H9 (cell line): ENCODE measurements around the gene PIBF1. TPM values are rescaled to one million over a fixed set of nuclear protein-coding genes. Genes with fewer than 3 reads are reported as not detected.

Experiments used
- DNase-seq: peaks from one replicate; pipeline ENCODE4 v3.0.0-alpha.2; 2017
- H2AFZ ChIP-seq: one replicate; pipeline ENCODE4 v1.6.1; 2013; ENCODE audit warnings: mild to moderate bottlenecking, low read length, control low read depth, moderate library complexity
- H2AK5ac ChIP-seq: 2 replicates; pipeline ENCODE4 v1.6.1; 2013; ENCODE audit warnings: low read length, control low read depth, mixed read lengths; ENCODE audit not compliant: insufficient read length
- H2BK120ac ChIP-seq: one replicate; pipeline ENCODE4 v1.6.1; 2013; ENCODE audit warnings: low read depth, mild to moderate bottlenecking, low read length, control low read depth, inconsistent platforms; ENCODE audit not compliant: poor library complexity, severe bottlenecking
- H2BK12ac ChIP-seq: 2 replicates; pipeline ENCODE4 v1.6.1; 2013; ENCODE audit warnings: low read length, control low read depth, mixed read lengths, low read depth; ENCODE audit not compliant: insufficient read length
- H2BK15ac ChIP-seq: 2 replicates; pipeline ENCODE4 v1.6.1; 2013; ENCODE audit warnings: low read depth, low read length, control low read depth
- H2BK20ac ChIP-seq: one replicate; pipeline ENCODE4 v1.6.1; 2013; ENCODE audit warnings: low read depth, mild to moderate bottlenecking, low read length, control low read depth, inconsistent platforms; ENCODE audit not compliant: poor library complexity, severe bottlenecking
- H2BK5ac ChIP-seq: 2 replicates; pipeline ENCODE4 v1.6.1; 2013; ENCODE audit warnings: low read length, control low read depth, mixed read lengths; ENCODE audit not compliant: insufficient read length
- H3K14ac ChIP-seq: 2 replicates; pipeline ENCODE4 v1.6.1; 2013; ENCODE audit warnings: low read length, control low read depth; ENCODE audit not compliant: insufficient read depth
- H3K18ac ChIP-seq: 2 replicates; pipeline ENCODE4 v1.6.1; 2013; ENCODE audit warnings: low read depth, mild to moderate bottlenecking, mixed read lengths, low read length, control low read depth; ENCODE audit not compliant: insufficient read length
- H3K23ac ChIP-seq: 2 replicates; pipeline ENCODE4 v1.6.1; 2013; ENCODE audit warnings: low read length, control low read depth, mixed read lengths, low read depth; ENCODE audit not compliant: insufficient read length
- H3K23me2 ChIP-seq: 2 replicates; pipeline ENCODE4 v1.6.1; 2013; ENCODE audit warnings: low read depth, mild to moderate bottlenecking, mixed read lengths, low read length, control low read depth; ENCODE audit not compliant: insufficient read length, poor library complexity, severe bottlenecking
- H3K27ac ChIP-seq: 2 replicates; pipeline ENCODE4 v1.5.1; 2013; ENCODE audit warnings: low read length, control low read depth, mixed read lengths, low read depth; ENCODE audit not compliant: insufficient read length
- H3K27me3 ChIP-seq: 2 replicates; pipeline ENCODE4 v1.6.1; 2013; ENCODE audit warnings: low read length, control low read depth, inconsistent platforms; ENCODE audit not compliant: insufficient read depth
- H3K4ac ChIP-seq: 2 replicates; pipeline ENCODE4 v1.6.1; 2013; ENCODE audit warnings: low read depth, mild to moderate bottlenecking, control low read depth, inconsistent platforms, low read length, moderate library complexity
- H3K4me1 ChIP-seq: 2 replicates; pipeline ENCODE4 v1.6.1; 2013; ENCODE audit warnings: low read length, control low read depth, inconsistent platforms; ENCODE audit not compliant: insufficient read depth
- H3K4me2 ChIP-seq: 2 replicates; pipeline ENCODE4 v1.6.1; 2013; ENCODE audit warnings: low read length, control low read depth, mixed read lengths; ENCODE audit not compliant: insufficient read length, insufficient read depth
- H3K56ac ChIP-seq: 2 replicates; pipeline ENCODE4 v1.6.1; 2013; ENCODE audit warnings: low read depth, mild to moderate bottlenecking, mixed read lengths, low read length, control low read depth; ENCODE audit not compliant: insufficient read length
- H3K79me1 ChIP-seq: 2 replicates; pipeline ENCODE4 v1.6.1; 2013; ENCODE audit warnings: low read depth, mild to moderate bottlenecking, moderate library complexity, low read length, control low read depth, inconsistent platforms; ENCODE audit not compliant: insufficient read depth, poor library complexity, severe bottlenecking
- H3K79me2 ChIP-seq: 2 replicates; pipeline ENCODE4 v1.6.1; 2013; ENCODE audit warnings: low read length, control low read depth, inconsistent platforms; ENCODE audit not compliant: insufficient read depth
- H3K9ac ChIP-seq: 2 replicates; pipeline ENCODE4 v1.6.1; 2013; ENCODE audit warnings: low read length, control low read depth, mixed read lengths; ENCODE audit not compliant: insufficient read length; ENCODE audit errors: extremely low read depth
- H3K9me3 ChIP-seq: one replicate; pipeline ENCODE4 v1.6.1; 2013; ENCODE audit warnings: low read depth, low read length, inconsistent platforms; ENCODE audit not compliant: control insufficient read depth
- H3T11ph ChIP-seq: one replicate; pipeline ENCODE4 v1.6.1; 2013; ENCODE audit warnings: mild to moderate bottlenecking, low read length, control low read depth, inconsistent platforms
- H4K20me1 ChIP-seq: one replicate; pipeline ENCODE4 v1.6.1; 2013; ENCODE audit not compliant: control insufficient read depth, insufficient read length, insufficient read depth
- H4K5ac ChIP-seq: 2 replicates; pipeline ENCODE4 v1.6.1; 2013; ENCODE audit warnings: low read depth, mild to moderate bottlenecking, mixed read lengths, low read length, control low read depth; ENCODE audit not compliant: insufficient read length
- H4K8ac ChIP-seq: replicated peaks from 2 replicates; pipeline ENCODE4 v1.6.1; 2013; ENCODE audit warnings: low read length, control low read depth, mixed read lengths, low read depth; ENCODE audit not compliant: insufficient read length
- H4K91ac ChIP-seq: 2 replicates; pipeline ENCODE4 v1.6.1; 2013; ENCODE audit warnings: low read depth, mild to moderate bottlenecking, moderate library complexity, mixed read lengths, low read length, control low read depth; ENCODE audit not compliant: insufficient read length
- H3K27ac Mint-ChIP-seq, 3 experiments: 2 replicates in 2 of 3; 3 replicates in 1 of 3; pipeline ENCODE4 v1.8.0; 2020 to 2021; ENCODE audit warnings: mixed read lengths in 3 of 3, mild to moderate bottlenecking in 1 of 3, moderate library complexity in 1 of 3
- H3K27me3 Mint-ChIP-seq: 2 replicates; pipeline ENCODE4 v1.8.0; 2021; ENCODE audit warnings: low read depth, mild to moderate bottlenecking, moderate library complexity, mixed read lengths
- H3K36me3 Mint-ChIP-seq, 3 experiments: 2 replicates in 2 of 3; 3 replicates in 1 of 3; pipeline ENCODE4 v1.8.0; 2020 to 2021; ENCODE audit warnings: low read depth in 3 of 3, mixed read lengths in 3 of 3; ENCODE audit not compliant: insufficient read depth in 1 of 3
- H3K4me1 Mint-ChIP-seq, 2 experiments: 2 replicates each; pipeline ENCODE4 v1.8.0; 2020; ENCODE audit warnings: mixed read lengths in 2 of 2
- H3K4me3 Mint-ChIP-seq, 2 experiments: 2 replicates in 1 of 2; 3 replicates in 1 of 2; pipeline ENCODE4 v1.8.0; 2020 to 2021; ENCODE audit warnings: mild to moderate bottlenecking in 2 of 2, mixed read lengths in 2 of 2, moderate library complexity in 1 of 2
- H3K9me3 Mint-ChIP-seq, 2 experiments: 2 replicates in 1 of 2; 3 replicates in 1 of 2; pipeline ENCODE4 v1.8.0; 2020; ENCODE audit warnings: mild to moderate bottlenecking in 2 of 2, mixed read lengths in 2 of 2, moderate library complexity in 1 of 2
- CTCF ChIP-seq: fragments of 200-600 bp; sonication (generic); conservative IDR thresholded peaks from 3 replicates; pipeline ENCODE4 v1.8.0; 2021; ENCODE audit warnings: antibody characterized with exemption, mild to moderate bottlenecking
- WGBS: extraction: QIAGEN DNeasy Blood & Tissue Kit; methylation state at CpG from one replicate; pipeline ENCODE4 v1.1.7; 2013; ENCODE audit warnings: missing lambda C conversion rate, low lambda C conversion rate, mixed read lengths; ENCODE audit not compliant: insufficient read length; ENCODE audit errors: extremely low coverage; 5-methylcytosine and 5-hydroxymethylcytosine counted together
- total RNA-seq: library from RNA; stranded (reverse); gene quantifications from 2 replicates; pipeline ENCODE4 v1.2.1, GENCODE V29; 2021

PIBF1 gene
- total RNA-seq, 1 experiment from 2014 or later, result 12.7 TPM

DNA sequence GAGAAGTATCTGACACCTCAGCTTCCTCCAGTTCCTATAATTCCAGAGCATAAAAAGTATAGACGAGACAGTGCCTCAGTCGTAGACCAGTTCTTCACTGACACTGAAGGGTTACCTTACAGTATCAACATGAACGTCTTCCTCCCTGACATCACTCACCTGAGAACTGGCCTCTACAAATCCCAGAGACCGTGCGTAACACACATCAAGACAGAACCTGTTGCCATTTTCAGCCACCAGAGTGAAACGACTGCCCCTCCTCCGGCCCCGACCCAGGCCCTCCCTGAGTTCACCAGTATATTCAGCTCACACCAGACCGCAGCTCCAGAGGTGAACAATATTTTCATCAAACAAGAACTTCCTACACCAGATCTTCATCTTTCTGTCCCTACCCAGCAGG is 279.9 kb downstream of the PIBF1 start:
- H3T11ph ChIP-seq, result no peak overlapping the region
- no peak overlapping the region for H2BK15ac ChIP-seq
- no peaks in the 10 kb centered on the region for H3K79me1 ChIP-seq
- no peak overlapping the region for H3K4me3 Mint-ChIP-seq
- H3K9me3 ChIP-seq, result no peaks in the 10 kb centered on the region
- H2BK120ac ChIP-seq, result no peak overlapping the region
- TF ChIP-seq CTCF, result no peak
- no peaks in the 10 kb centered on the region for H4K20me1 ChIP-seq
- H2BK12ac ChIP-seq, result no peak overlapping the region
- H3K27me3 Mint-ChIP-seq, result peaks cover 65% of the 10 kb centered on the region
- peaks cover 23% of the 10 kb centered on the region for H3K27me3 ChIP-seq
- H2AFZ ChIP-seq, result no peak overlapping the region
- no peak overlapping the region for H2AK5ac ChIP-seq
- no peak overlapping the region for H3K23ac ChIP-seq
- no peak overlapping the region for H2BK20ac ChIP-seq
- H3K23me2 ChIP-seq, result peaks cover 11% of the 10 kb centered on the region
- H4K5ac ChIP-seq, result no peak overlapping the region
- peaks cover 0 to 6% (median 2%) of the 10 kb centered on the region in 3 experiments; a peak in 3 of 7 replicates for H3K36me3 Mint-ChIP-seq
- no peaks in the 10 kb centered on the region for H3K4me1 ChIP-seq
- H3K27ac ChIP-seq, result no peak overlapping the region
- no peak overlapping the region for H2BK5ac ChIP-seq
- WGBS, result no CpG with 5 or more reads among the region's 9 CpGs
- H3K9ac ChIP-seq, result no peak overlapping the region
- no peak overlapping the region for H4K91ac ChIP-seq
- H3K9me3 Mint-ChIP-seq, result no peaks in the 10 kb centered on the region
- no peak overlapping the region for H3K56ac ChIP-seq
- peaks cover 60% of the 10 kb centered on the region in 2 experiments for H3K4me1 Mint-ChIP-seq
- no peak overlapping the region for H4K8ac ChIP-seq
- H3K4ac ChIP-seq, result no peak overlapping the region
- H3K79me2 ChIP-seq, result no peaks in the 10 kb centered on the region
- no peak overlapping the region for H3K18ac ChIP-seq
- H3K14ac ChIP-seq, result no peak overlapping the region
- H3K27ac Mint-ChIP-seq, result no peak overlapping the region
- no peak overlapping the region for H3K4me2 ChIP-seq
- no peak for DNase-seq
